ENCODE data around the gene BCL6B.

GRCh38 chr17:7024402-7024785 lies 1.5 kb downstream of the BCL6B start:
- TF ChIP-seq, protein P1, sequence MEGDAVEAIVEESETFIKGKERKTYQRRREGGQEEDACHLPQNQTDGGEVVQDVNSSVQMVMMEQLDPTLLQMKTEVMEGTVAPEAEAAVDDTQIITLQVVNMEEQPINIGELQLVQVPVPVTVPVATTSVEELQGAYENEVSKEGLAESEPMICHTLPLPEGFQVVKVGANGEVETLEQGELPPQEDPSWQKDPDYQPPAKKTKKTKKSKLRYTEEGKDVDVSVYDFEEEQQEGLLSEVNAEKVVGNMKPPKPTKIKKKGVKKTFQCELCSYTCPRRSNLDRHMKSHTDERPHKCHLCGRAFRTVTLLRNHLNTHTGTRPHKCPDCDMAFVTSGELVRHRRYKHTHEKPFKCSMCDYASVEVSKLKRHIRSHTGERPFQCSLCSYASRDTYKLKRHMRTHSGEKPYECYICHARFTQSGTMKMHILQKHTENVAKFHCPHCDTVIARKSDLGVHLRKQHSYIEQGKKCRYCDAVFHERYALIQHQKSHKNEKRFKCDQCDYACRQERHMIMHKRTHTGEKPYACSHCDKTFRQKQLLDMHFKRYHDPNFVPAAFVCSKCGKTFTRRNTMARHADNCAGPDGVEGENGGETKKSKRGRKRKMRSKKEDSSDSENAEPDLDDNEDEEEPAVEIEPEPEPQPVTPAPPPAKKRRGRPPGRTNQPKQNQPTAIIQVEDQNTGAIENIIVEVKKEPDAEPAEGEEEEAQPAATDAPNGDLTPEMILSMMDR (IDR thresholded peaks at IDR 0.05; ENCODE audit: low read depth, low read length) = no peak
- TF ChIP-seq POLR2A (IDR thresholded peaks at IDR 0.05; ENCODE audit: extremely low read depth, insufficient read length) = no peak

Measured in NB4 (cell line).